ENCODE measurements around the gene GABRG3. TPM values are rescaled to one million over a fixed set of nuclear protein-coding genes. Genes with fewer than 3 reads are reported as not detected.

The GABRG3 gene
- total and polyA plus RNA-seq, 9 of the 15 experiments (the other 6 are each of a cell fraction or from before 2014, with no cell fraction given): 4.0 to 15.1 (median 11.2) TPM

DNA sequence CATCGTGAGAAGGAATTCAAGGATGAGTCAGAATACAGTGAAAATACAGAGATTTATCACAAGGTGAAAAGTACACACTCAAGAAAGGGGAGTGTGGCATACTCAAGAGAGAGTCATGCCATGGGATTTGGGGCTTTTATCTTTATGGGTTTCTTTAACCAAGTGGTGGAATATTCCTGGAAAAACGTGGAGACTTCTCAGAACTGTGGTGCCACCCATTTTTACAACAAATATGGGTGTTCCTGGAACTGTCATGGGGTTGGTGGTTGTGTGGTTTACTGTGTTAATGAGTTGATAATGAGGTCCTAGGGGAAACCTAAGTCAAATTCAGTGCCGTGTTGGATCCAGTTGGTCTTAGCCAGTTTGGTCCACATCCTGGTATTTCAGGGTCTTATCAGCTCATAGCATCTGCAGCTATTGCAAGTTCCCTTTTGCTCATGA, 497.2 kb downstream of the GABRG3 start (continued):
- TF ChIP-seq PURB (CRISPR knock-in tag; IDR thresholded peaks at IDR 0.05; ENCODE audit: low read depth): no peak
- no peak for TF ChIP-seq MCM3 (IDR thresholded peaks at IDR 0.05)
- TF ChIP-seq ZNF431 (CRISPR knock-in tag; IDR thresholded peaks at IDR 0.05): no peak
- TF ChIP-seq LARP7 (IDR thresholded peaks at IDR 0.05): no peak
- TF ChIP-seq SMARCA5 (IDR thresholded peaks at IDR 0.05): no peak
- TF ChIP-seq ETV6 (IDR thresholded peaks at IDR 0.05; ENCODE audit: borderline replicate concordance in 1 of 2, low read depth in 2 of 2, low read length in 1 of 2): no peak
- no peak for TF ChIP-seq ETV6 (CRISPR knock-in tag; IDR thresholded peaks at IDR 0.05; ENCODE audit: borderline replicate concordance)
- TF ChIP-seq ZNF24 (IDR thresholded peaks at IDR 0.05): no peak
- no peak for TF ChIP-seq ILF3 (IDR thresholded peaks at IDR 0.05; ENCODE audit: borderline replicate concordance)
- TF ChIP-seq NUFIP1 (IDR thresholded peaks at IDR 0.05; ENCODE audit: partially characterized antibody): no peak
- TF ChIP-seq ZNF133 (CRISPR knock-in tag; IDR thresholded peaks at IDR 0.05): no peak
- TF ChIP-seq HDAC6 (IDR thresholded peaks at IDR 0.05; ENCODE audit: low read depth, low read length): no peak
- no peak for TF ChIP-seq KDM4B (IDR thresholded peaks at IDR 0.05; ENCODE audit: borderline replicate concordance in 2 of 2, low read depth in 1 of 2)
- no peak for TF ChIP-seq FIP1L1 (IDR thresholded peaks at IDR 0.05; ENCODE audit: low read depth, low read length, poor library complexity, severe bottlenecking)
- TF ChIP-seq, protein P1, sequence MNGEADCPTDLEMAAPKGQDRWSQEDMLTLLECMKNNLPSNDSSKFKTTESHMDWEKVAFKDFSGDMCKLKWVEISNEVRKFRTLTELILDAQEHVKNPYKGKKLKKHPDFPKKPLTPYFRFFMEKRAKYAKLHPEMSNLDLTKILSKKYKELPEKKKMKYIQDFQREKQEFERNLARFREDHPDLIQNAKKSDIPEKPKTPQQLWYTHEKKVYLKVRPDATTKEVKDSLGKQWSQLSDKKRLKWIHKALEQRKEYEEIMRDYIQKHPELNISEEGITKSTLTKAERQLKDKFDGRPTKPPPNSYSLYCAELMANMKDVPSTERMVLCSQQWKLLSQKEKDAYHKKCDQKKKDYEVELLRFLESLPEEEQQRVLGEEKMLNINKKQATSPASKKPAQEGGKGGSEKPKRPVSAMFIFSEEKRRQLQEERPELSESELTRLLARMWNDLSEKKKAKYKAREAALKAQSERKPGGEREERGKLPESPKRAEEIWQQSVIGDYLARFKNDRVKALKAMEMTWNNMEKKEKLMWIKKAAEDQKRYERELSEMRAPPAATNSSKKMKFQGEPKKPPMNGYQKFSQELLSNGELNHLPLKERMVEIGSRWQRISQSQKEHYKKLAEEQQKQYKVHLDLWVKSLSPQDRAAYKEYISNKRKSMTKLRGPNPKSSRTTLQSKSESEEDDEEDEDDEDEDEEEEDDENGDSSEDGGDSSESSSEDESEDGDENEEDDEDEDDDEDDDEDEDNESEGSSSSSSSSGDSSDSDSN (IDR thresholded peaks at IDR 0.05; ENCODE audit: borderline replicate concordance in 1 of 2, low read depth in 2 of 2, low read length in 2 of 2): no peak
- TF ChIP-seq PPARD (CRISPR knock-in tag; IDR thresholded peaks at IDR 0.05): no peak
- no peak for TF ChIP-seq KLF10 (CRISPR knock-in tag; IDR thresholded peaks at IDR 0.05)
- no peak for TF ChIP-seq RBM25 (IDR thresholded peaks at IDR 0.05; ENCODE audit: low read depth, low read length, severe bottlenecking)
- TF ChIP-seq, protein P2, sequence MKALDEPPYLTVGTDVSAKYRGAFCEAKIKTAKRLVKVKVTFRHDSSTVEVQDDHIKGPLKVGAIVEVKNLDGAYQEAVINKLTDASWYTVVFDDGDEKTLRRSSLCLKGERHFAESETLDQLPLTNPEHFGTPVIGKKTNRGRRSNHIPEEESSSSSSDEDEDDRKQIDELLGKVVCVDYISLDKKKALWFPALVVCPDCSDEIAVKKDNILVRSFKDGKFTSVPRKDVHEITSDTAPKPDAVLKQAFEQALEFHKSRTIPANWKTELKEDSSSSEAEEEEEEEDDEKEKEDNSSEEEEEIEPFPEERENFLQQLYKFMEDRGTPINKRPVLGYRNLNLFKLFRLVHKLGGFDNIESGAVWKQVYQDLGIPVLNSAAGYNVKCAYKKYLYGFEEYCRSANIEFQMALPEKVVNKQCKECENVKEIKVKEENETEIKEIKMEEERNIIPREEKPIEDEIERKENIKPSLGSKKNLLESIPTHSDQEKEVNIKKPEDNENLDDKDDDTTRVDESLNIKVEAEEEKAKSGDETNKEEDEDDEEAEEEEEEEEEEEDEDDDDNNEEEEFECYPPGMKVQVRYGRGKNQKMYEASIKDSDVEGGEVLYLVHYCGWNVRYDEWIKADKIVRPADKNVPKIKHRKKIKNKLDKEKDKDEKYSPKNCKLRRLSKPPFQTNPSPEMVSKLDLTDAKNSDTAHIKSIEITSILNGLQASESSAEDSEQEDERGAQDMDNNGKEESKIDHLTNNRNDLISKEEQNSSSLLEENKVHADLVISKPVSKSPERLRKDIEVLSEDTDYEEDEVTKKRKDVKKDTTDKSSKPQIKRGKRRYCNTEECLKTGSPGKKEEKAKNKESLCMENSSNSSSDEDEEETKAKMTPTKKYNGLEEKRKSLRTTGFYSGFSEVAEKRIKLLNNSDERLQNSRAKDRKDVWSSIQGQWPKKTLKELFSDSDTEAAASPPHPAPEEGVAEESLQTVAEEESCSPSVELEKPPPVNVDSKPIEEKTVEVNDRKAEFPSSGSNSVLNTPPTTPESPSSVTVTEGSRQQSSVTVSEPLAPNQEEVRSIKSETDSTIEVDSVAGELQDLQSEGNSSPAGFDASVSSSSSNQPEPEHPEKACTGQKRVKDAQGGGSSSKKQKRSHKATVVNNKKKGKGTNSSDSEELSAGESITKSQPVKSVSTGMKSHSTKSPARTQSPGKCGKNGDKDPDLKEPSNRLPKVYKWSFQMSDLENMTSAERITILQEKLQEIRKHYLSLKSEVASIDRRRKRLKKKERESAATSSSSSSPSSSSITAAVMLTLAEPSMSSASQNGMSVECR (CRISPR knock-in tag; IDR thresholded peaks at IDR 0.05): no peak
- no peak for TF ChIP-seq PRMT5 (CRISPR knock-in tag; IDR thresholded peaks at IDR 0.05)
- TF ChIP-seq RUNX1 (IDR thresholded peaks at IDR 0.05; ENCODE audit: low read depth): no peak

Data from K562 (cell line).